ENCODE data around the gene UBAC1. TPM values are rescaled to one million over a fixed set of nuclear protein-coding genes. Genes with fewer than 3 reads are reported as not detected.

The UBAC1 gene
- total RNA-seq, 1 experiment from 2014 or later = 54.8 TPM

DNA sequence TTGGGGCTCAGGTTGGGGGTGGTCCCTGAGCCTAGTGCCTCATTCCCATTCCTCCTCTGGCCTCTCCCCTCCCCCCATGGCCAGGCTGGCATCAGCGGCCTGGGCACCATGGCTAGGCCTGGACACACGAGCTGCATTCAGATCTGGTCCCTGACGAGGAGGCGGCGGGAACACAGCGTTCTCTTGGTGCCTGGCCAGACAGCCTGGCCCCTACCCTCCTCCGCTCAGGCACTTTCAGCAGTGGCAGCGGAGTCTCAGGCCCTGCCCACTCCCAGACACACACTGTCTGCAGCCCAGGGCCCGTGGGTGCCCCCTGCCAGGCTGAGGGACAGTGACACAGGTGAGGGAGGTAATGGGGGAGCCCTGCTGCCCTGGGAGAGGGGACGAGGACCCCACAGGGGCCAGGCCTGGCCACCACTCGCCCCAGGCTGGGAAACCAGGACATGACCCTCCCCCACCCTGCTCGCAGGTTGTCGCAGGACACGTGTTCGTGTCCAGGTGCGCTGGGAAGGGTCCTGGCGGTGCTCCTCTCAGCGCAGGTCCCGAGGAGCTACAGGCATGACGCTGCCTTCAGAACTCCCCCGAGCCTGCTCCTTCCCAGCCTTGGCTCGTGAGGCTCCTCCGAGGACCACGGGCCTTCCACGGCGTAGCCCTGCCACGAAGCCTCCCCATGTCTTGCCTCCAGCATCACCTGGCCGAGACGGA lies 19.9 kb upstream of the UBAC1 start:
- TF ChIP-seq CTCF (IDR thresholded peaks at IDR 0.05 in 2 of 3, conservative IDR thresholded peaks at IDR 0.05 in 1 of 3; ENCODE audit: borderline replicate concordance in 1 of 3, insufficient read depth in 1 of 3, low read depth in 2 of 3, low read length in 2 of 3) (no peak), CBX3 (IDR thresholded peaks at IDR 0.05; ENCODE audit: low read depth) (no peak), JUND (IDR thresholded peaks at IDR 0.05) (no peak), FOSL1 (IDR thresholded peaks at IDR 0.05; ENCODE audit: low read depth) (no peak), ELF1 (IDR thresholded peaks at IDR 0.05; ENCODE audit: borderline replicate concordance, low read depth) (no peak), YY1 (IDR thresholded peaks at IDR 0.05; ENCODE audit: extremely low read depth, insufficient replicate concordance, low read depth, low read length) (no peak), SP1 (IDR thresholded peaks at IDR 0.05; ENCODE audit: low read depth) (no peak), EGR1 (IDR thresholded peaks at IDR 0.05; ENCODE audit: low read depth) (no peak), RAD21 (IDR thresholded peaks at IDR 0.05; ENCODE audit: low read depth) (no peak), TCF7L2 (IDR thresholded peaks at IDR 0.05; ENCODE audit: borderline replicate concordance, extremely low read depth, insufficient read depth, insufficient read length) (no peak), ZFX (IDR thresholded peaks at IDR 0.05) (no peak), ZNF274 (IDR thresholded peaks at IDR 0.05; ENCODE audit: low read depth, low read length) (no peak), SIN3A (IDR thresholded peaks at IDR 0.05; ENCODE audit: low read depth) (no peak), EZH2 (IDR thresholded peaks at IDR 0.05) (no peak), CEBPB (IDR thresholded peaks at IDR 0.05; ENCODE audit: low read depth) (no peak), POLR2AphosphoS5 (IDR thresholded peaks at IDR 0.05; ENCODE audit: low read depth, low read length) (no peak), MAX (IDR thresholded peaks at IDR 0.05) (no peak), EZH2phosphoT487 (IDR thresholded peaks at IDR 0.05; ENCODE audit: borderline replicate concordance) (no peak)
- TF ChIP-seq, protein P1, sequence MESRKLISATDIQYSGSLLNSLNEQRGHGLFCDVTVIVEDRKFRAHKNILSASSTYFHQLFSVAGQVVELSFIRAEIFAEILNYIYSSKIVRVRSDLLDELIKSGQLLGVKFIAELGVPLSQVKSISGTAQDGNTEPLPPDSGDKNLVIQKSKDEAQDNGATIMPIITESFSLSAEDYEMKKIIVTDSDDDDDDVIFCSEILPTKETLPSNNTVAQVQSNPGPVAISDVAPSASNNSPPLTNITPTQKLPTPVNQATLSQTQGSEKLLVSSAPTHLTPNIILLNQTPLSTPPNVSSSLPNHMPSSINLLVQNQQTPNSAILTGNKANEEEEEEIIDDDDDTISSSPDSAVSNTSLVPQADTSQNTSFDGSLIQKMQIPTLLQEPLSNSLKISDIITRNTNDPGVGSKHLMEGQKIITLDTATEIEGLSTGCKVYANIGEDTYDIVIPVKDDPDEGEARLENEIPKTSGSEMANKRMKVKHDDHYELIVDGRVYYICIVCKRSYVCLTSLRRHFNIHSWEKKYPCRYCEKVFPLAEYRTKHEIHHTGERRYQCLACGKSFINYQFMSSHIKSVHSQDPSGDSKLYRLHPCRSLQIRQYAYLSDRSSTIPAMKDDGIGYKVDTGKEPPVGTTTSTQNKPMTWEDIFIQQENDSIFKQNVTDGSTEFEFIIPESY (IDR thresholded peaks at IDR 0.05; ENCODE audit: extremely low read depth, insufficient replicate concordance, low read length) = no peak
- TF ChIP-seq, protein P2, sequence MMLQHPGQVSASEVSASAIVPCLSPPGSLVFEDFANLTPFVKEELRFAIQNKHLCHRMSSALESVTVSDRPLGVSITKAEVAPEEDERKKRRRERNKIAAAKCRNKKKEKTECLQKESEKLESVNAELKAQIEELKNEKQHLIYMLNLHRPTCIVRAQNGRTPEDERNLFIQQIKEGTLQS (IDR thresholded peaks at IDR 0.05) = no peak
- H3K9ac ChIP-seq (ENCODE audit: low read length) = no peak overlapping the region

More for the DNA sequence above, 19.9 kb upstream of the UBAC1 start:
- CTCF ChIA-PET = no interaction called here
- no peak overlapping the region for H3K27ac ChIP-seq (ENCODE audit: low read depth, low read length)
- no peak overlapping the region for H2AFZ ChIP-seq (ENCODE audit: low read depth, low read length, poor library complexity, severe bottlenecking)
- H3K79me2 ChIP-seq (ENCODE audit: insufficient read depth, low read length) = no peaks in the 10 kb centered on the region
- intact Hi-C loops (cut with micrococcal nuclease) = no loop called here
- no peaks in the 10 kb centered on the region for H3K36me3 ChIP-seq (ENCODE audit: control insufficient read depth in 1 of 2, insufficient read depth in 2 of 2, low read length in 2 of 2)
- H3K4me1 ChIP-seq (ENCODE audit: control insufficient read depth in 1 of 2, insufficient read depth in 2 of 2, low read length in 2 of 2) = no peaks in the 10 kb centered on the region
- POLR2A ChIA-PET = no interaction called here
- H3K9me2 ChIP-seq (ENCODE audit: insufficient read depth) = no peaks in the 10 kb centered on the region
- RAD21 ChIA-PET (ENCODE audit: low non-redundant PET in 1 of 2, low total read pairs in 2 of 2, uncharacterized antibody in 2 of 2, unreplicated experiment in 2 of 2) = no interaction called here
- no TSS peak for BruUV-seq (replicated peaks)
- H3K4me3 ChIP-seq (replicated peaks in 1 of 2; ENCODE audit: low read depth in 1 of 2, low read length in 2 of 2) = no peak overlapping the region
- H4K20me1 ChIP-seq (ENCODE audit: insufficient read depth) = no peaks in the 10 kb centered on the region
- H3K4me2 ChIP-seq (ENCODE audit: low read length) = no peak overlapping the region
- no peak for ATAC-seq
- no peaks in the 10 kb centered on the region for H3K9me3 ChIP-seq (ENCODE audit: control insufficient read depth in 1 of 2, insufficient read depth in 1 of 2, low read depth in 1 of 2, low read length in 2 of 2)
- no peak for DNase-seq (ENCODE audit: low read depth, low spot score)
- H3K27me3 ChIP-seq (ENCODE audit: insufficient read depth, low read length) = no peaks in the 10 kb centered on the region
